HepG2 (cell line): Measurements from ENCODE around the gene THRSP. TPM values are rescaled to one million over a fixed set of nuclear protein-coding genes. Genes with fewer than 3 reads are reported as not detected.

Source experiments
- ARNTL ChIP-seq: sonication (generic); formaldehyde crosslinking; IDR thresholded peaks from 2 replicates; pipeline ENCODE4 v1.4.0; 2020; ENCODE audit warnings: mild to moderate bottlenecking, missing genetic modification reagents
- BCL6 ChIP-seq: IDR thresholded peaks from 2 replicates; pipeline ENCODE4 v1.6.1; 2016; ENCODE audit warnings: missing genetic modification reagents, missing compliant biosample characterization
- FOSL1 ChIP-seq: sonication (generic); formaldehyde crosslinking; IDR thresholded peaks from 2 replicates; pipeline ENCODE4 v1.9.0; 2021; ENCODE audit warnings: missing genetic modification reagents, borderline replicate concordance
- HCFC1 ChIP-seq: fragments of 150-350 bp; IDR thresholded peaks from 2 replicates; pipeline ENCODE4 v1.6.1; 2014; ENCODE audit warnings: low read depth, low read length
- HMG20B ChIP-seq: conservative IDR thresholded peaks from 2 replicates; pipeline ENCODE4 v1.6.1; 2016; ENCODE audit warnings: missing genetic modification reagents, missing compliant biosample characterization
- HOXA9 ChIP-seq: sonication (generic); formaldehyde crosslinking; IDR thresholded peaks from 2 replicates; pipeline ENCODE4 v1.8.1; 2022; ENCODE audit warnings: missing genetic modification reagents, mild to moderate bottlenecking, moderate library complexity, borderline replicate concordance
- JDP2 ChIP-seq: sonication (generic); formaldehyde crosslinking; IDR thresholded peaks from 2 replicates; pipeline ENCODE4 v1.8.1; 2022; ENCODE audit warnings: missing genetic modification reagents, borderline replicate concordance
- KLF6 ChIP-seq: IDR thresholded peaks from 2 replicates; pipeline ENCODE4 v1.8.0; 2016; ENCODE audit warnings: missing biosample characterization, missing genetic modification reagents
- MED13 ChIP-seq: sonication (generic); formaldehyde crosslinking; IDR thresholded peaks from 2 replicates; pipeline ENCODE4 v1.5.0; 2020; ENCODE audit warnings: missing genetic modification reagents
- MYPOP ChIP-seq: sonication (generic); formaldehyde crosslinking; IDR thresholded peaks from 2 replicates; pipeline ENCODE4 v1.8.1; 2023; ENCODE audit warnings: mild to moderate bottlenecking, moderate library complexity, missing genetic modification reagents
- SALL1 ChIP-seq: sonication (generic); formaldehyde crosslinking; IDR thresholded peaks from 2 replicates; pipeline ENCODE4 v1.8.0; 2022; ENCODE audit warnings: mild to moderate bottlenecking, missing genetic modification reagents
- SIX1 ChIP-seq: sonication (generic); formaldehyde crosslinking; IDR thresholded peaks from 2 replicates; pipeline ENCODE4 v1.4.0; 2020; ENCODE audit warnings: missing genetic modification reagents, borderline replicate concordance
- SOX13 ChIP-seq, 3 experiments: fragments of 450-650 bp in 1 of 3; sonication (generic) in 1 of 3; formaldehyde crosslinking in 1 of 3; IDR thresholded peaks in 2 of 3; conservative IDR thresholded peaks in 1 of 3; 2 replicates each; pipeline versions ENCODE4 v1.5.0 to v1.6.1; 2016 to 2020; ENCODE audit warnings: antibody characterized with exemption in 1 of 3, mild to moderate bottlenecking in 1 of 3, missing compliant biosample characterization in 1 of 3, missing genetic modification reagents in 1 of 3, moderate library complexity in 1 of 3
- TEAD3 ChIP-seq: optimal IDR thresholded peaks from 2 replicates; pipeline ENCODE3; 2016; ENCODE audit warnings: borderline replicate concordance
- TGIF2 ChIP-seq: IDR thresholded peaks from 2 replicates; pipeline ENCODE4 v1.6.1; 2016; ENCODE audit warnings: control low read depth, missing compliant biosample characterization
- TP53 ChIP-seq: sonication (generic); formaldehyde crosslinking; conservative IDR thresholded peaks from 2 replicates; pipeline ENCODE4 v1.4.0; 2020; ENCODE audit warnings: missing genetic modification reagents
- ZC3H13 ChIP-seq: sonication (generic); formaldehyde crosslinking; IDR thresholded peaks from 2 replicates; pipeline ENCODE4 v1.8.1; 2023; ENCODE audit warnings: mild to moderate bottlenecking, missing genetic modification reagents, moderate library complexity
- ZFP37 ChIP-seq: sonication (generic); formaldehyde crosslinking; IDR thresholded peaks from 2 replicates; pipeline ENCODE4 v1.4.0; 2020; ENCODE audit warnings: missing genetic modification reagents, borderline replicate concordance
- ZIK1 ChIP-seq: sonication (generic); formaldehyde crosslinking; IDR thresholded peaks from 2 replicates; pipeline ENCODE4 v1.5.0; 2020; ENCODE audit warnings: mild to moderate bottlenecking, low read depth, missing genetic modification reagents, borderline replicate concordance
- ZNF143 ChIP-seq: sonication (generic); formaldehyde crosslinking; IDR thresholded peaks from 2 replicates; pipeline ENCODE4 v1.4.0; 2020; ENCODE audit warnings: missing genetic modification reagents
- ZNF343 ChIP-seq: sonication (generic); formaldehyde crosslinking; IDR thresholded peaks from 2 replicates; pipeline ENCODE4 v1.4.0; 2020; ENCODE audit warnings: mild to moderate bottlenecking, missing genetic modification reagents
- ZNF768 ChIP-seq: sonication (generic); formaldehyde crosslinking; IDR thresholded peaks from 2 replicates; pipeline ENCODE4 v1.4.0; 2020; ENCODE audit warnings: missing genetic modification reagents
- ZNF788 ChIP-seq: sonication (generic); formaldehyde crosslinking; IDR thresholded peaks from 2 replicates; pipeline ENCODE4 v1.5.0; 2020; ENCODE audit warnings: mild to moderate bottlenecking, missing genetic modification reagents, borderline replicate concordance
- ZSCAN20 ChIP-seq: sonication (generic); formaldehyde crosslinking; IDR thresholded peaks from 2 replicates; pipeline ENCODE4 v1.4.0; 2020; ENCODE audit warnings: missing genetic modification reagents, mild to moderate bottlenecking, borderline replicate concordance
- ZSCAN22 ChIP-seq: sonication (generic); formaldehyde crosslinking; IDR thresholded peaks from 2 replicates; pipeline ENCODE4 v1.4.0; 2020; ENCODE audit warnings: mild to moderate bottlenecking, missing genetic modification reagents
- polyA plus RNA-seq, 8 experiments: library from polyadenylated mRNA; depleted of rRNA in 3 of 8; stranded (reverse) in 7 of 8; unstranded in 1 of 8; fragments of >200 nt; fragmentation: Illumina TruSeq in 4 of 8; extraction: Trizol in 4 of 8; gene quantifications; 2 replicates each; pipeline versions ENCODE4 v1.2.1 to v1.2.3, GENCODE V29; 2011 to 2016; ENCODE audit warnings: low read depth in 4 of 8, missing spikeins in 1 of 8, mixed read lengths in 1 of 8; ENCODE audit not compliant: insufficient read depth in 1 of 8
- total RNA-seq, 5 experiments: library from RNA; depleted of rRNA; stranded (reverse); fragments of >200 nt; fragmentation: Illumina TruSeq; extraction: Trizol; gene quantifications; 2 replicates each; pipeline ENCODE4 v1.2.3, GENCODE V29; 2016; ENCODE audit warnings: low read depth in 1 of 5
- TF ChIP-seq, protein P1 (sequence below): IDR thresholded peaks from 2 replicates; pipeline ENCODE4 v1.6.1; 2016; ENCODE audit warnings: missing biosample characterization, missing genetic modification reagents, low read depth
- TF ChIP-seq, protein P2 (sequence below), 2 experiments: fragments of 450-650 bp in 1 of 2; sonication (generic) in 1 of 2; formaldehyde crosslinking; IDR thresholded peaks; 2 replicates each; pipeline versions ENCODE4 v1.5.0 to v1.8.0; 2020 to 2022; ENCODE audit warnings: mild to moderate bottlenecking in 1 of 2, missing genetic modification reagents in 1 of 2

Gene THRSP
- total and polyA plus RNA-seq, 2 of the 13 experiments (the other 11 are each of a cell fraction or from before 2014, with no cell fraction given): 0.13 to 0.58 TPM

DNA sequence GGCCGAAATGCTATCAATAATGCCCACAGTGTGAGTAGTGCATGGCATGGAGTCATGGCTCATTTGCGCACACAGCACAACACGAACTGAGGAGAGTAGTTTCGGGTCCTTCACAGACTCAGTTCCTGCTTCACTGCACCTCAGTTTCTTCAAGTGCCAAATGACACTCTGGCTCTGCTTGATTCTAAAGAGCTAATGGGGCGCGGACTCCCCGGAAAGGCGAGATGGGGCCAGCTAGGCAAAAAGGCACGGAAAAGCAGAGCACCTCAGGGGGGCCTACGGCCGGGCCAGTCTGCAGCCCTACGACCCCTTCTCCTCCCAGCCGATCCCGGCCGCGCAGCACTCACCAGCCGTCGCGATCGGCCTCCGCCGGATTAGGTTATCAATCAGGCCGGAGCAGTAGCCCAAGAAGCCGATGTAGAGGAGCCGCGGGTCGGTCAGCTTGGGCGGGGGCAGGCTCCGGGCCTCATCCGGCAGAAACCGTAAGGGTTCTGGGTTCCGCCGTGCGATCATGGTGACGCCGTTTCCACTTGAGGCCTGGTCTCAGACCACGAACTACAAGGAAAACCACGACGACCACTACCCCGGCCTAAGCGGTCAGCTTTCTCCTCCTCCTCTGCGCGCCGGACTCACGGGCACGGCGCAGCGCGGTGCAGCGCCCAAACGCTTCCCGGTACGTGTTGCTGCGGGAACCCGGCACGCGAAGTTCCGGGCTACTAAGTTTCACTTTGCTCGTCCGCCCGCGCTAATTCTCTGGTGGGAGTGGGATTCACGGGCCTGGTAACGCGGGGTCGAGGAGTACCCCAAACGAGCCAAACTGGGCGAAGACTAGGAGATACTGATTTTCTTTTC is 15.8 kb downstream of the THRSP start, which contains the start of gene NDUFC2 (continued):
- TF ChIP-seq ZFP37 (CRISPR knock-in tag) (peak; percentile 69; the same call in 1 of the 2 replicates), TGIF2 (CRISPR knock-in tag) (peak; percentile 91), ZNF343 (0 out of 2 replicates have a peak, but pooled peaks have one; percentile 34), KLF6 (CRISPR knock-in tag) (peak; percentile 87; the same call in 1 of the 2 replicates), ARNTL (CRISPR knock-in tag) (0 out of 2 replicates have a peak, but pooled peaks have one; percentile 47), ZIK1 (peak; percentile 73; the same call in 1 of the 2 replicates), ZC3H13 (peak; percentile 74; the same call in 1 of the 2 replicates), MYPOP (CRISPR knock-in tag) (peak; percentile 90), HMG20B (CRISPR knock-in tag) (no peak), SALL1 (CRISPR knock-in tag) (peak; percentile 96), BCL6 (peak; percentile 73), ZNF788 (peak; percentile 96), FOSL1 (0 out of 2 replicates have a peak, but pooled peaks have one; percentile 28), ZSCAN20 (no peak), HCFC1 (peak; percentile 61), SOX13 (IDR thresholded peaks at IDR 0.05) (no peak), SOX13 (CRISPR knock-in tag; conservative IDR thresholded peaks at IDR 0.05 in 1 of 2, IDR thresholded peaks at IDR 0.05 in 1 of 2) (peak in 1 of 2 experiments; percentile 74; a peak in 2 of 4 replicates), HOXA9 (no peak), SIX1 (CRISPR knock-in tag) (no peak; the same call in 1 of the 2 replicates), MED13 (CRISPR knock-in tag) (peak; percentile 78; the same call in 1 of the 2 replicates), ZNF768 (peak; percentile 89; the same call in 1 of the 2 replicates), TEAD3 (CRISPR knock-in tag) (peak; percentile 81), ZSCAN22 (CRISPR knock-in tag) (peak; percentile 58; the same call in 1 of the 2 replicates), TP53 (peak; percentile 65; the same call in 1 of the 2 replicates), JDP2 (CRISPR knock-in tag) (no peak; the same call in 1 of the 2 replicates), ZNF143 (CRISPR knock-in tag) (peak; percentile 61; the same call in 1 of the 2 replicates)
- TF ChIP-seq, protein P1, sequence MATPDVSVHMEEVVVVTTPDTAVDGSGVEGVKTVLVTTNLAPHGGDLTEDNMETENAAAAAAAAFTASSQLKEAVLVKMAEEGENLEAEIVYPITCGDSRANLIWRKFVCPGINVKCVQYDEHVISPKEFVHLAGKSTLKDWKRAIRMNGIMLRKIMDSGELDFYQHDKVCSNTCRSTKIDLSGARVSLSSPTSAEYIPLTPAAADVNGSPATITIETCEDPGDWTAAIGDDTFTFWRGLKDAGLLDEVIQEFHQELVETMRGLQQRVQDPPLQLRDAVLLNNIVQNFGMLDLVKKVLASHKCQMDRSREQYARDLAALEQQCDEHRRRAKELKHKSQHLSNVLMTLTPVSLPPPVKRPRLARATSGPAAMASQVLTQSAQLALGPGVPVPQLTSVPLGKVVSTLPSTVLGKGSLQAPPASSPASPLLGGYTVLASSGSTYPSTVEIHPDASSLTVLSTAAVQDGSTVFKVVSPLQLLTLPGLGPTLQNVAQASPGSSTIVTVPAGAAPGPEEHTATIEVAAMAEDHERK (CRISPR knock-in tag): peak; percentile 98
- TF ChIP-seq, protein P2, sequence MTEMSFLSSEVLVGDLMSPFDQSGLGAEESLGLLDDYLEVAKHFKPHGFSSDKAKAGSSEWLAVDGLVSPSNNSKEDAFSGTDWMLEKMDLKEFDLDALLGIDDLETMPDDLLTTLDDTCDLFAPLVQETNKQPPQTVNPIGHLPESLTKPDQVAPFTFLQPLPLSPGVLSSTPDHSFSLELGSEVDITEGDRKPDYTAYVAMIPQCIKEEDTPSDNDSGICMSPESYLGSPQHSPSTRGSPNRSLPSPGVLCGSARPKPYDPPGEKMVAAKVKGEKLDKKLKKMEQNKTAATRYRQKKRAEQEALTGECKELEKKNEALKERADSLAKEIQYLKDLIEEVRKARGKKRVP (CRISPR knock-in tag; IDR thresholded peaks at IDR 0.05): peak in 1 of 2 experiments; percentile 59; a peak in 1 of 4 replicates
